Nephron (organoid): ENCODE results near the gene NUP210L.

ENCODE experiments used
- H3K27ac Mint-ChIP-seq, 3 experiments: 2 replicates each; pipeline ENCODE4 v1.8.0; 2020; ENCODE audit warnings: mixed read lengths in 3 of 3, mild to moderate bottlenecking in 2 of 3, moderate library complexity in 1 of 3
- H3K27me3 Mint-ChIP-seq: 2 replicates; pipeline ENCODE4 v1.8.0; 2021; ENCODE audit warnings: low read depth, mild to moderate bottlenecking, moderate library complexity, mixed read lengths
- H3K36me3 Mint-ChIP-seq: 2 replicates; pipeline ENCODE4 v1.8.0; 2020; ENCODE audit warnings: low read depth, mixed read lengths
- H3K4me1 Mint-ChIP-seq: 2 replicates; pipeline ENCODE4 v1.8.0; 2020; ENCODE audit warnings: mixed read lengths
- H3K4me3 Mint-ChIP-seq, 3 experiments: 2 replicates each; pipeline ENCODE4 v1.8.0; 2020; ENCODE audit warnings: mild to moderate bottlenecking in 3 of 3, mixed read lengths in 3 of 3, moderate library complexity in 2 of 3
- H3K9me3 Mint-ChIP-seq: 2 replicates; pipeline ENCODE4 v1.8.0; 2020; ENCODE audit warnings: mixed read lengths
- CTCF ChIP-seq, 3 experiments: fragments of 200-600 bp; sonication (generic); IDR thresholded peaks; one replicate each; pipeline ENCODE4 v1.5.0; 2021; ENCODE audit warnings: antibody characterized with exemption in 3 of 3; ENCODE audit not compliant: unreplicated experiment in 3 of 3

NUP210L gene

GRCh38 chr1:153991806-153992205 lies 163.1 kb downstream of the NUP210L start:
- TF ChIP-seq CTCF (IDR thresholded peaks at IDR 0.05; ENCODE audit: unreplicated experiment in 3 of 3) = no peak
- Mint-ChIP-seq H3K4me1 (peaks cover 31% of the 10 kb centered on the region), H3K36me3 (peaks cover 34% of the 10 kb centered on the region), H3K4me3 (peak overlapping the region; percentile 91 to 96 (median 92)), H3K27ac (peak overlapping the region; percentile 75 to 94 (median 85)), H3K9me3 (no peaks in the 10 kb centered on the region), H3K27me3 (no peaks in the 10 kb centered on the region)

- Mint-ChIP-seq H3K36me3 (peaks cover 34% of the 10 kb centered on the region), H3K4me3 (peak overlapping the region; percentile 91 to 96 (median 92)), H3K4me1 (peaks cover 36% of the 10 kb centered on the region), H3K27ac (peak overlapping the region; percentile 75 to 94 (median 85)), H3K9me3 (no peaks in the 10 kb centered on the region), H3K27me3 (no peaks in the 10 kb centered on the region)
- TF ChIP-seq CTCF (IDR thresholded peaks at IDR 0.05; ENCODE audit: unreplicated experiment in 3 of 3) = no peak
Observed at GRCh38 chr1:153991151-153991630, 163.7 kb downstream of the NUP210L start.

- peak within 1 kb of the TSS; percentile 91 to 96 (median 92) for H3K4me3 Mint-ChIP-seq
- H3K9me3 Mint-ChIP-seq = no peaks in the 10 kb centered on the region
- H3K27me3 Mint-ChIP-seq = no peaks in the 10 kb centered on the region
- TF ChIP-seq CTCF (IDR thresholded peaks at IDR 0.05; ENCODE audit: unreplicated experiment in 3 of 3) = no peak
- peaks cover 36% of the 10 kb centered on the region for H3K4me1 Mint-ChIP-seq
- H3K27ac Mint-ChIP-seq = peak within 1 kb of the TSS; percentile 75 to 94 (median 85)
- H3K36me3 Mint-ChIP-seq = peaks cover 32% of the 10 kb centered on the region
Observed at GRCh38 chr1:153990468-153991150, 164.3 kb downstream of the NUP210L start, which contains the start of gene RPS27. TSS of gene RPS27 (plus strand) at chr1:153990762. CDS start at chr1:153990797, 35 bp downstream.

GRCh38 chr1:153987621-153988020 lies 167.3 kb downstream of the NUP210L start:
- Mint-ChIP-seq H3K4me3 (peak overlapping the region in 1 of 3 experiments; percentile 49), H3K27ac (peak overlapping the region in 1 of 3 experiments; percentile 90), H3K9me3 (no peaks in the 10 kb centered on the region), H3K27me3 (no peaks in the 10 kb centered on the region), H3K4me1 (peaks cover 40% of the 10 kb centered on the region), H3K36me3 (peaks cover 24% of the 10 kb centered on the region)
- no peak for TF ChIP-seq CTCF (IDR thresholded peaks at IDR 0.05; ENCODE audit: unreplicated experiment in 3 of 3)

- Mint-ChIP-seq H3K4me3 (peak within 1 kb of the TSS; percentile 91 to 97 (median 96)), H3K36me3 (peaks cover 25% of the 10 kb centered on the region), H3K4me1 (peaks cover 27% of the 10 kb centered on the region), H3K9me3 (no peaks in the 10 kb centered on the region), H3K27me3 (no peaks in the 10 kb centered on the region), H3K27ac (peak within 1 kb of the TSS; percentile 80 to 96 (median 90))
- TF ChIP-seq CTCF (IDR thresholded peaks at IDR 0.05; ENCODE audit: unreplicated experiment in 3 of 3) = no peak
Observed at GRCh38 chr1:153985941-153986761, 168.7 kb downstream of the NUP210L start, which contains the start of gene RAB13. TSS of gene RAB13 (minus strand) at chr1:153986339. CDS start at chr1:153986236, 103 bp downstream.
